Hippocampal formation (tissue), 2 donors: ENCODE measurements around the gene CEP44.
"Not testable (repeated sequence)": the region's sequence is repeated elsewhere in the genome, so short reads cannot be mapped to it uniquely, and the experiment has no call there.

Experiments
- DNase-seq, 2 donors: peaks; one replicate each; lab custom pipeline; 2025; lab: John Stamatoyannopoulos, UW

CEP44 gene

GRCh38 chr4:174279433-174280155 is 4.1 kb upstream of the CEP44 start:
- no peak for DNase-seq

GRCh38 chr4:174281182-174281737 is 2.5 kb upstream of the CEP44 start:
- DNase-seq = no peak

GRCh38 chr4:174281901-174282300 is 1.8 kb upstream of the CEP44 start:
- no peak for DNase-seq

- DNase-seq = peak; percentile 84 to 94
Measured at GRCh38 chr4:174282836-174283506, 740 bp upstream of the CEP44 start.

- no peak for DNase-seq
Measured at GRCh38 chr4:174284487-174284886, 776 bp downstream of the CEP44 start.

- DNase-seq = no peak
Measured at GRCh38 chr4:174286870-174287269, 3.2 kb downstream of the CEP44 start.

GRCh38 chr4:174292473-174292872 is 8.8 kb downstream of the CEP44 start:
- no peak for DNase-seq

GRCh38 chr4:174294641-174295040 is 10.9 kb downstream of the CEP44 start:
- DNase-seq = not testable (repeated sequence)

- not testable (repeated sequence) for DNase-seq
Measured at GRCh38 chr4:174295142-174295541, 11.4 kb downstream of the CEP44 start.

GRCh38 chr4:174303687-174304086 is 20.0 kb downstream of the CEP44 start:
- DNase-seq = no peak

GRCh38 chr4:174304664-174305063 is 21.0 kb downstream of the CEP44 start:
- DNase-seq = no peak

GRCh38 chr4:174305961-174306360 is 22.2 kb downstream of the CEP44 start:
- no peak for DNase-seq

- no peak for DNase-seq
Measured at GRCh38 chr4:174307694-174308093, 24.0 kb downstream of the CEP44 start.

GRCh38 chr4:174312993-174313392 is 29.3 kb downstream of the CEP44 start:
- DNase-seq = no peak

- no peak for DNase-seq
Measured at GRCh38 chr4:174314274-174314673, 30.6 kb downstream of the CEP44 start.

- no peak for DNase-seq
Measured at GRCh38 chr4:174314770-174315169, 31.1 kb downstream of the CEP44 start.

- DNase-seq = no peak
Measured at GRCh38 chr4:174316546-174316945, 32.8 kb downstream of the CEP44 start.

- DNase-seq = no peak
Measured at GRCh38 chr4:174316954-174317353, 33.2 kb downstream of the CEP44 start.

- no peak for DNase-seq
Measured at GRCh38 chr4:174317531-174317930, 33.8 kb downstream of the CEP44 start.

GRCh38 chr4:174318829-174319764 is 35.4 kb downstream of the CEP44 start:
- peak in 1 of 2 donors; percentile 29 for DNase-seq

GRCh38 chr4:174320494-174321199 is 36.9 kb downstream of the CEP44 start:
- DNase-seq = no peak
